Memory B cell (primary cell): ENCODE data around the gene SRC.

Experiments
- ATAC-seq: fragments of 150-1000 bp; cut with Tn5 transposase; 2 replicates; pipeline ENCODE4 v1.10.0; 2021; ENCODE audit warnings: low read depth, mild to moderate bottlenecking, moderate library complexity
- DNase-seq, 2 donors: peaks; one replicate each; pipeline ENCODE4 v3.0.0; 2022; ENCODE audit warnings: low spot score in 2 of 2
- H3K27ac Mint-ChIP-seq: one replicate; pipeline ENCODE4 v1.8.0; 2022; ENCODE audit warnings: mild to moderate bottlenecking, moderate library complexity, mixed read lengths
- H3K27me3 Mint-ChIP-seq: one replicate; pipeline ENCODE4 v1.8.0; 2022; ENCODE audit warnings: mixed read lengths
- H3K36me3 Mint-ChIP-seq: one replicate; pipeline ENCODE4 v1.8.0; 2022; ENCODE audit warnings: mild to moderate bottlenecking, mixed read lengths
- H3K4me1 Mint-ChIP-seq: one replicate; pipeline ENCODE4 v1.8.0; 2022; ENCODE audit warnings: mixed read lengths
- H3K4me3 Mint-ChIP-seq: one replicate; pipeline ENCODE4 v1.8.0; 2022; ENCODE audit warnings: mild to moderate bottlenecking, moderate library complexity, mixed read lengths
- H3K9me3 Mint-ChIP-seq: one replicate; pipeline ENCODE4 v1.8.0; 2022; ENCODE audit warnings: mixed read lengths

SRC gene

GRCh38 chr20:37346535-37347346 is 801 bp downstream of the SRC start:
- peak overlapping the region; percentile 56 for H3K4me3 Mint-ChIP-seq
- peak; percentile 8 for ATAC-seq
- H3K4me1 Mint-ChIP-seq, result peaks cover 11% of the 10 kb centered on the region
- no peaks in the 10 kb centered on the region for H3K9me3 Mint-ChIP-seq
- no peak overlapping the region for H3K27ac Mint-ChIP-seq
- H3K36me3 Mint-ChIP-seq, result peaks cover 4% of the 10 kb centered on the region
- DNase-seq, result no peak
- no peaks in the 10 kb centered on the region for H3K27me3 Mint-ChIP-seq

- peaks cover 4% of the 10 kb centered on the region for H3K36me3 Mint-ChIP-seq
- no peaks in the 10 kb centered on the region for H3K27me3 Mint-ChIP-seq
- H3K27ac Mint-ChIP-seq, result peak overlapping the region; percentile 80
- peaks cover 11% of the 10 kb centered on the region for H3K4me1 Mint-ChIP-seq
- DNase-seq (no peak), ATAC-seq (no peak)
- H3K4me3 Mint-ChIP-seq, result peak overlapping the region; percentile 56
- H3K9me3 Mint-ChIP-seq, result no peaks in the 10 kb centered on the region
These were observed 1.4 kb downstream of the SRC start for GRCh38 chr20:37347347-37347823.

GRCh38 chr20:37347891-37348791 is 2.2 kb downstream of the SRC start:
- no peak for ATAC-seq
- no peak for DNase-seq
- Mint-ChIP-seq H3K4me1 (peaks cover 14% of the 10 kb centered on the region), H3K4me3 (peak overlapping the region; percentile 56), H3K9me3 (no peaks in the 10 kb centered on the region), H3K27me3 (no peaks in the 10 kb centered on the region), H3K36me3 (peaks cover 4% of the 10 kb centered on the region), H3K27ac (peak overlapping the region; percentile 80)

GRCh38 chr20:37348792-37349516 is 3.0 kb downstream of the SRC start:
- Mint-ChIP-seq H3K4me3 (no peak overlapping the region), H3K4me1 (peaks cover 11% of the 10 kb centered on the region), H3K9me3 (no peaks in the 10 kb centered on the region), H3K27me3 (no peaks in the 10 kb centered on the region), H3K36me3 (peaks cover 4% of the 10 kb centered on the region), H3K27ac (peak overlapping the region; percentile 80)
- DNase-seq (no peak), ATAC-seq (no peak)

- Mint-ChIP-seq H3K4me3 (no peak overlapping the region), H3K27ac (peak overlapping the region; percentile 80), H3K36me3 (peaks cover 4% of the 10 kb centered on the region), H3K9me3 (no peaks in the 10 kb centered on the region), H3K4me1 (peaks cover 11% of the 10 kb centered on the region), H3K27me3 (no peaks in the 10 kb centered on the region)
- DNase-seq (no peak), ATAC-seq (no peak)
These were observed 3.9 kb downstream of the SRC start for GRCh38 chr20:37349517-37350491.

- Mint-ChIP-seq H3K36me3 (peaks cover 4% of the 10 kb centered on the region), H3K4me1 (peaks cover 13% of the 10 kb centered on the region), H3K9me3 (no peaks in the 10 kb centered on the region), H3K27ac (peak overlapping the region; percentile 15), H3K27me3 (no peaks in the 10 kb centered on the region), H3K4me3 (no peak overlapping the region)
- no peak for DNase-seq
- ATAC-seq, result no peak
These were observed 5.0 kb downstream of the SRC start for GRCh38 chr20:37350649-37351574.

- peaks cover 16% of the 10 kb centered on the region for H3K4me1 Mint-ChIP-seq
- no peaks in the 10 kb centered on the region for H3K27me3 Mint-ChIP-seq
- no peak overlapping the region for H3K4me3 Mint-ChIP-seq
- DNase-seq, result no peak
- no peak overlapping the region for H3K27ac Mint-ChIP-seq
- no peak for ATAC-seq
- peaks cover 4% of the 10 kb centered on the region for H3K36me3 Mint-ChIP-seq
- no peaks in the 10 kb centered on the region for H3K9me3 Mint-ChIP-seq
These were observed 6.0 kb downstream of the SRC start for GRCh38 chr20:37351689-37352607.

GRCh38 chr20:37352608-37352980 is 6.7 kb downstream of the SRC start:
- Mint-ChIP-seq H3K4me3 (no peak overlapping the region), H3K4me1 (peaks cover 20% of the 10 kb centered on the region), H3K9me3 (no peaks in the 10 kb centered on the region), H3K27ac (no peak overlapping the region), H3K36me3 (peaks cover 4% of the 10 kb centered on the region), H3K27me3 (no peaks in the 10 kb centered on the region)
- no peak for ATAC-seq
- DNase-seq, result no peak

GRCh38 chr20:37353285-37353849 is 7.4 kb downstream of the SRC start:
- Mint-ChIP-seq H3K9me3 (no peaks in the 10 kb centered on the region), H3K4me1 (peaks cover 19% of the 10 kb centered on the region), H3K36me3 (peaks cover 4% of the 10 kb centered on the region), H3K4me3 (no peak overlapping the region), H3K27ac (no peak overlapping the region), H3K27me3 (no peaks in the 10 kb centered on the region)
- ATAC-seq (no peak), DNase-seq (no peak)

GRCh38 chr20:37354210-37355195 is 8.6 kb downstream of the SRC start:
- Mint-ChIP-seq H3K4me1 (peaks cover 26% of the 10 kb centered on the region), H3K27me3 (no peaks in the 10 kb centered on the region), H3K9me3 (no peaks in the 10 kb centered on the region), H3K4me3 (no peak overlapping the region), H3K36me3 (peaks cover 4% of the 10 kb centered on the region), H3K27ac (no peak overlapping the region)
- DNase-seq (no peak), ATAC-seq (no peak)
